CD4-positive, alpha-beta T cell (primary cell): ENCODE data around the gene KDM3B. TPM values are rescaled to one million over a fixed set of nuclear protein-coding genes. Genes with fewer than 3 reads are reported as not detected.

Source experiments
- ATAC-seq: fragments of 200-7000 bp; cut with Tn5 transposase; one replicate; pipeline ENCODE4 v1.10.0; 2022; ENCODE audit warnings: mild to moderate bottlenecking; ENCODE audit not compliant: poor library complexity
- CTCF ChIA-PET: fragments of 350-600 bp; sonication (Branson Sonifier 250); formaldehyde crosslinking; loops from one replicate; lab custom pipeline; 2021; ENCODE audit warnings: antibody characterized with exemption, inconsistent platforms; lab: Charles Lee
- POLR2A ChIA-PET: fragments of 350-600 bp; sonication (Branson Sonifier 250); formaldehyde crosslinking; loops from one replicate; lab custom pipeline; 2021; ENCODE audit warnings: antibody characterized with exemption, inconsistent platforms; lab: Charles Lee
- DNase-seq, 14 experiments: peaks; one replicate each; pipeline ENCODE4 v3.0.0-alpha.2; 2013 to 2020; ENCODE audit warnings: mixed read lengths in 2 of 14
- H3K27ac ChIP-seq, 2 donors: one replicate each; pipeline versions ENCODE4 v1.5.1 to v1.7.0; 2013; ENCODE audit warnings: low read length in 2 of 2, low read depth in 1 of 2, mild to moderate bottlenecking in 1 of 2
- H3K27me3 ChIP-seq, 2 experiments: 1 replicate in 1 of 2; 2 replicates in 1 of 2; pipeline versions ENCODE4 v1.6.1 to v1.7.0; 2013; ENCODE audit warnings: low read length in 2 of 2, control low read depth in 1 of 2, mild to moderate bottlenecking in 1 of 2, moderate library complexity in 1 of 2; ENCODE audit not compliant: insufficient read depth in 2 of 2, control insufficient read depth in 1 of 2
- H3K36me3 ChIP-seq: one replicate; pipeline ENCODE4 v1.6.1; 2013; ENCODE audit warnings: low read length, control low read depth; ENCODE audit not compliant: insufficient read depth
- H3K4me1 ChIP-seq: one replicate; pipeline ENCODE4 v1.6.1; 2013; ENCODE audit warnings: low read length, control low read depth; ENCODE audit not compliant: insufficient read depth
- H3K4me3 ChIP-seq: one replicate; pipeline ENCODE4 v1.5.1; 2013; ENCODE audit warnings: mild to moderate bottlenecking, low read length, moderate library complexity
- H3K9me3 ChIP-seq, 2 experiments: 1 replicate in 1 of 2; 2 replicates in 1 of 2; pipeline versions ENCODE4 v1.6.1 to v1.7.0; 2013; ENCODE audit warnings: low read length in 2 of 2, mild to moderate bottlenecking in 2 of 2, control low read depth in 1 of 2, moderate library complexity in 1 of 2; ENCODE audit not compliant: control insufficient read depth in 1 of 2, insufficient read depth in 1 of 2
- H3K27ac Mint-ChIP-seq: one replicate; pipeline ENCODE4 v1.8.0; 2020; ENCODE audit warnings: mixed read lengths
- H3K27me3 Mint-ChIP-seq: one replicate; pipeline ENCODE4 v1.8.0; 2021; ENCODE audit warnings: mixed read lengths
- H3K36me3 Mint-ChIP-seq: one replicate; pipeline ENCODE4 v1.8.0; 2021; ENCODE audit warnings: low read depth, mixed read lengths
- H3K4me1 Mint-ChIP-seq: one replicate; pipeline ENCODE4 v1.8.0; 2021; ENCODE audit warnings: low read depth, mixed read lengths
- H3K4me3 Mint-ChIP-seq: one replicate; pipeline ENCODE4 v1.8.0; 2020; ENCODE audit warnings: mild to moderate bottlenecking, mixed read lengths
- H3K9me3 Mint-ChIP-seq: one replicate; pipeline ENCODE4 v1.8.0; 2020; ENCODE audit warnings: mixed read lengths
- intact Hi-C, 2 experiments: fragments of 100-400 bp; cut with DNase I in 1 of 2; cut with micrococcal nuclease in 1 of 2; formaldehyde crosslinking; loops; one replicate each; pipeline versions ENCODE4 v1.15.1 to v1.9.0; 2023 to 2025; cut with DNase I, micrococcal nuclease
- total RNA-seq, 174 experiments: library from RNA in 2 of 174; stranded (reverse) in 2 of 174; gene quantifications; one replicate each; pipeline ENCODE4 v1.2.3 and lab custom pipeline; 2021 to 2026
- TF ChIP-seq, protein P1 (sequence below): fragments of 200-600 bp; IDR thresholded peaks from one replicate; pipeline ENCODE4 v1.8.0; 2022; ENCODE audit warnings: antibody characterized with exemption, mild to moderate bottlenecking

Gene KDM3B
- total RNA-seq, 2 experiments from 2014 or later, result 59.5 to 66.0 TPM

DNA sequence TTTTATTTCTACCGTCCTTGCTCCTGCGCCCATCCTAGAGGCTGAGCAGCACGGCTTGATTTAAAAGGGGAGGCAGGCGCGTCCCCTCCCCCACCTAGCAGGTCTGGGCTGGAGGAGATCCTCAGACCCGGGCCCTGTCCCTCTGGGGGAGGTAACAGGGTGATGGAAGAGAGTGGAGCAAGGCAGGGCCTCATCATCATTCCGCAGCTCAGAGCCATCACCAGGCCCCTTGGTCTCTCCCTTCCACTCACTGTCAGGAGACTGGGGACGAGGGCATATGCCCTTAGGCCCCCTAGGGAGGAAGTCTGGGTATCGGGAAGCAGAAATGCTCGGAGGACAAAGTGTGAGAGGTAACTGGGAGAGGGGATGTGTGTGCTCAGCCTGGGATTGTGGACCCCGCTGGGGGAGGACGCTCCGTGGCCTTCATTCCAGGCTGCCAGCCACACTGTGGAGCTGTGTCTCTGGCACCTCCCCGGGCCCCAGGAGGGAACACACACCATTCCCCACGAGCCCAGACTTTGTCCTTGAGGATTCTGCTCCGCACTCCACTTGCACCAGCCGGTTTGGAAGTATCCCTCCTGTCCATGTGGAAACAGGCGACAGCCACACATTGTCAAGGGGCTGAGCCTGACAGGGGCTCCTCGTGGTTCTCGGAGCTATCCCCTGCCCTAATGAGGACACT lies 87.1 kb downstream of the KDM3B start:
- Mint-ChIP-seq H3K27ac (no peak overlapping the region), H3K4me3 (peak overlapping the region; percentile 84), H3K4me1 (peaks cover 17% of the 10 kb centered on the region), H3K27me3 (no peaks in the 10 kb centered on the region), H3K36me3 (peaks cover 30% of the 10 kb centered on the region), H3K9me3 (no peaks in the 10 kb centered on the region)
- peaks cover 0 to 3% of the 10 kb centered on the region in 2 experiments for H3K27me3 ChIP-seq
- POLR2A ChIA-PET, result interaction anchor here (1.5 to 1.8 kb wide), 3 partner anchors 17 to 227 kb away, joined by 3 to 7 read pairs (median 6); partner anchors contain the start of genes CDC23 and EGR1
- TF ChIP-seq, protein P1, sequence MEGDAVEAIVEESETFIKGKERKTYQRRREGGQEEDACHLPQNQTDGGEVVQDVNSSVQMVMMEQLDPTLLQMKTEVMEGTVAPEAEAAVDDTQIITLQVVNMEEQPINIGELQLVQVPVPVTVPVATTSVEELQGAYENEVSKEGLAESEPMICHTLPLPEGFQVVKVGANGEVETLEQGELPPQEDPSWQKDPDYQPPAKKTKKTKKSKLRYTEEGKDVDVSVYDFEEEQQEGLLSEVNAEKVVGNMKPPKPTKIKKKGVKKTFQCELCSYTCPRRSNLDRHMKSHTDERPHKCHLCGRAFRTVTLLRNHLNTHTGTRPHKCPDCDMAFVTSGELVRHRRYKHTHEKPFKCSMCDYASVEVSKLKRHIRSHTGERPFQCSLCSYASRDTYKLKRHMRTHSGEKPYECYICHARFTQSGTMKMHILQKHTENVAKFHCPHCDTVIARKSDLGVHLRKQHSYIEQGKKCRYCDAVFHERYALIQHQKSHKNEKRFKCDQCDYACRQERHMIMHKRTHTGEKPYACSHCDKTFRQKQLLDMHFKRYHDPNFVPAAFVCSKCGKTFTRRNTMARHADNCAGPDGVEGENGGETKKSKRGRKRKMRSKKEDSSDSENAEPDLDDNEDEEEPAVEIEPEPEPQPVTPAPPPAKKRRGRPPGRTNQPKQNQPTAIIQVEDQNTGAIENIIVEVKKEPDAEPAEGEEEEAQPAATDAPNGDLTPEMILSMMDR, result no peak
- ATAC-seq (no peak), DNase-seq (peak in 1 of 14 experiments; percentile 28)
- intact Hi-C loops, result no loop called here
- CTCF ChIA-PET, result interaction anchor here (2.0 kb wide), 1 partner anchor 64 kb away, joined by 5 read pairs; no protein-coding TSS in a partner anchor
- H3K4me3 ChIP-seq, result peak overlapping the region; percentile 48
- no peaks in the 10 kb centered on the region for H3K9me3 ChIP-seq
- peaks cover 17% of the 10 kb centered on the region for H3K36me3 ChIP-seq
- H3K4me1 ChIP-seq, result peaks cover 13% of the 10 kb centered on the region
- no peak overlapping the region for H3K27ac ChIP-seq

DNA sequence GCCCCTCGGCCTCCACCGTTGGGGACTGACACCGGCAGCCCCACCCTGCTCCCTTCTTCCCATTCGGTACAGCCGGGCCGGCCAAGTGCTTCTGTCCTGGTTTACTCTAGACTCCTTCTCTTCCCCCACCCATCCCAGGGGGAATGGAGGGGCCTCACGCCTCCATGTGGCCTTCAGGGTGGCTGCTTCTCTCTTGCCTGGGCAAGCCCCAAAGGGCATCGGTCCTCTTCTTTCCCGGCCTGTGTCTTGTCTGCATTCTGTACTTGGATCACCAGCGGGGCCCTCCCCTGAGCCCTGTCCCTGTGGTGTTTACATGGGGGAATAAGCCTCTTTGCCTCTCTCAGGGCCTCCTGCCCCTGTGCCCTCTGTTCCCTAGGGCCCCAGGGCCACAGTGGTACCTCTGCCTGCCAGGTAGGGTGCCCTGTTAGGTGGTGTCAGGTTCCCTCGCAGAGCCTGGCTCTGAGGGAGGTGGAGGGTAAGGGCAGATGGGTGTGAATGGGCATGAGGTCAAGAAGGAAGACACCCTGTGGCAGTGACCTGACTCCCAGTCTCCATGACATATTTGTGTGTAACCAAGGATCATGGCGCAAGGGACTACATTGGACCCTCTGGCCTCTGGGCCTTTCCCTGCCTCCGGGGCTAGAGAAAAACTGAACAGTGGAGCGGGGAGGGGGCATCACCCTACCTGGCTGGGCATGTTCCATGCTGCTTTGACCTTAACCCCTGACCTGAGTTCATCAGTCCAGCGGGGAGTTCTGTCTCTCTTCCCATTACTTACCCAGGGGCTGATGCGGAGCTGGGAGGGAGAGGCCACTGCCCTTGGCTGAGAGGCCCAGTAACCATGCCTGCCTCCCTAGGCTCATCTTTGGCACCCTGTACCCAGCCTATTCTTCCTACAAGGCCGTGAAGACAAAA lies 87.9 kb downstream of the KDM3B start:
- CTCF ChIA-PET, result no interaction called here
- TF ChIP-seq, protein P1, result no peak
- POLR2A ChIA-PET, result no interaction called here
- peaks cover 22% of the 10 kb centered on the region for H3K36me3 Mint-ChIP-seq
- ATAC-seq (no peak), DNase-seq (no peak)
- Histone ChIP-seq H3K4me3 (no peak overlapping the region), H3K36me3 (peaks cover 9% of the 10 kb centered on the region), H3K27me3 (peaks cover 0 to 3% of the 10 kb centered on the region in 2 experiments), H3K27ac (no peak overlapping the region), H3K9me3 (no peaks in the 10 kb centered on the region), H3K4me1 (peaks cover 13% of the 10 kb centered on the region)
- H3K4me1 Mint-ChIP-seq, result peaks cover 17% of the 10 kb centered on the region
- H3K9me3 Mint-ChIP-seq, result no peaks in the 10 kb centered on the region
- no peak overlapping the region for H3K27ac Mint-ChIP-seq
- intact Hi-C loops, result no loop called here
- H3K4me3 Mint-ChIP-seq, result peak overlapping the region; percentile 71
- H3K27me3 Mint-ChIP-seq, result no peaks in the 10 kb centered on the region

DNA sequence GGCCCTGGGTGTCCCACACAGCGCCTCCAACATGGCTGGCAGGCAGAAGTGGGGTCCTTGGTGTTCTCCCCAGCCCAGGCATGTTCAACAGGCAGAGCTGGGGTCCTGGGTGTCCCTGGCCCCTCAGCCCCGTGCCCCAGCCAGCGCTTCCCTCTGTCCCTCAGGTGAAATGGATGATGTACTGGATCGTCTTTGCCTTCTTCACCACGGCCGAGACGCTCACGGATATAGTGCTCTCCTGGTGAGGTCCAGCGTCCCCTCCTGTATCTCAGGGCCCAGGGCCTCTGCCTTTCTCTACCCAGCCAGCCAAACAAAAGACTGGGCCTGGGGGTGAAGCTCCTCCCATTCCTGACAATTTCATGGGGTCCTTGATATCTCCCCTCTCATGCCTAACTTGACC lies 88.7 kb downstream of the KDM3B start:
- H3K27ac Mint-ChIP-seq, result no peak overlapping the region
- H3K4me3 Mint-ChIP-seq, result no peak overlapping the region
- peaks cover 14% of the 10 kb centered on the region for H3K36me3 Mint-ChIP-seq
- TF ChIP-seq, protein P1, result no peak
- no peak for DNase-seq
- CTCF ChIA-PET, result no interaction called here
- POLR2A ChIA-PET, result no interaction called here
- peaks cover 13% of the 10 kb centered on the region for H3K4me1 ChIP-seq
- peaks cover 3% of the 10 kb centered on the region for H3K36me3 ChIP-seq
- H3K4me3 ChIP-seq, result no peak overlapping the region
- intact Hi-C loops, result no loop called here
- no peaks in the 10 kb centered on the region for H3K9me3 ChIP-seq
- no peak for ATAC-seq
- no peaks in the 10 kb centered on the region for H3K9me3 Mint-ChIP-seq
- H3K4me1 Mint-ChIP-seq, result peaks cover 17% of the 10 kb centered on the region
- H3K27me3 Mint-ChIP-seq, result no peaks in the 10 kb centered on the region
- H3K27me3 ChIP-seq, result peaks cover 0 to 3% of the 10 kb centered on the region in 2 experiments
- H3K27ac ChIP-seq, result no peak overlapping the region
